HG02798 (cell line): ENCODE data around the gene CDC42EP5.
A peak's percentile ranks its signal among the peaks of the same experiment; 100 is the strongest.
"Not testable (repeated sequence)": the region's sequence is repeated elsewhere in the genome, so short reads cannot be mapped to it uniquely, and the experiment has no call there.

Experiments used
- ATAC-seq: cut with Tn5 transposase; IDR thresholded peaks from one replicate; pipeline ENCODE4 v1.9.1; 2021; ENCODE audit warnings: mild to moderate bottlenecking; ENCODE audit not compliant: unreplicated experiment, poor library complexity

Gene CDC42EP5

GRCh38 chr19:54451331-54451871 is 21.7 kb downstream of the CDC42EP5 start:
- no peak for ATAC-seq

DNA sequence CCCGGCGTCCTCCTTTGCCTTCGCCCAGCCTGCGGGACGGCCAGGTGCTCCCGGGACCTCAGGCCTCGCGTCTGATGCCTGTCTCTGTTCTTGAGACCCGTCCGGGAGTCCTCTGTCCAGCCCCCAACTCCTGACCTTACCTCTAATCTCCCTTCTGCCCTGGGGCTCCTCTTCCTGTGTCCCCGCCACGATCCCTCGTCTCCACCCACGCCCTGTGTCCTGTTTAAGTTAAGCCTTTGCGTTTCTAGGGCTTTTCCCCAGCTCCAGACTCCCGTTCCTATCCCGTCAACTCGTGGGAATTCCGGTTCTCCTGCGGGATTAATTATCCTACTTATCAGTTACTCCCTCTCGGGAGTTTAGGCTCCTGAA is 23.4 kb downstream of the CDC42EP5 start:
- ATAC-seq = no peak

GRCh38 chr19:54448774-54449700 is 24.1 kb downstream of the CDC42EP5 start, which contains the start of gene LENG8:
Gene LENG8, plus strand, starts transcription at chr19:54449199. Its CDS starts 2,146 bp downstream, at chr19:54451345.
- peak; percentile 90 for ATAC-seq

DNA sequence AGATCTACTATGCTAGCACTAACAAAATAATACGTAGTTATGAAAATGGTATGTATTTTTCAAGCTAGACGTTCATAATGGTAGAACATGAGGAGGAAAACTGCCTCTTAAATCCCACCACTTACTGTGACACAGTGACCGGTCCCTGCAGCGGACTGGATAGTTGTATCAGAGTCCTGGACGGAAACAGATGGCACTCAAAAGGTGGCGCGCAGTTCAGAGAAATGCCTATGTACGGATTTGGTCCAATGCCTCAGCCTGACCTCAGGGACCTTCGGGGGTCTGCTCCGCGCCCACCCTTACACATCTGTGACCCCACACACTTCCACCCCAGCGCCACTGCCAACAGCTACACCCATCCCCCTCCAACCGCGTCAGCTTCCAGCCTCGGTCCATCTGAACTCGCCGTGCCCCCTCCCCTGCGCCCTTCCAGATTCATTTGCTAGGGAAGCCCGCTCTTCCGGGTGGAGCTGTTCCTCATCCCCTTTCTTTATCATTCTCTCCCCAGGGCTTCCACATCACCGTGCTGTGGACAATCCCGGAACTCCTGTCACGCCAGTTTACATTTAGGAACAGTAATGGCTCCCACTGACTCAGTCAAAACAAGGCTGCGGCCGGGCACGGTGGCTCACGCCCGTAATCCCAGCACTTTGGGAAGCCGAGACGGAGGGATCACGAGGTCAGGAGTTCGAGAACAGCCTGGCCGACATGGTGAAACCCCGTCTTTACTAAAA is 24.9 kb downstream of the CDC42EP5 start:
- ATAC-seq = no peak

GRCh38 chr19:54446349-54446748 is 26.7 kb downstream of the CDC42EP5 start:
- ATAC-seq = not testable (repeated sequence)

GRCh38 chr19:54444737-54445136 is 28.4 kb downstream of the CDC42EP5 start:
- ATAC-seq = no peak

- no peak for ATAC-seq
Observed at GRCh38 chr19:54440641-54441040, 32.5 kb downstream of the CDC42EP5 start.

DNA sequence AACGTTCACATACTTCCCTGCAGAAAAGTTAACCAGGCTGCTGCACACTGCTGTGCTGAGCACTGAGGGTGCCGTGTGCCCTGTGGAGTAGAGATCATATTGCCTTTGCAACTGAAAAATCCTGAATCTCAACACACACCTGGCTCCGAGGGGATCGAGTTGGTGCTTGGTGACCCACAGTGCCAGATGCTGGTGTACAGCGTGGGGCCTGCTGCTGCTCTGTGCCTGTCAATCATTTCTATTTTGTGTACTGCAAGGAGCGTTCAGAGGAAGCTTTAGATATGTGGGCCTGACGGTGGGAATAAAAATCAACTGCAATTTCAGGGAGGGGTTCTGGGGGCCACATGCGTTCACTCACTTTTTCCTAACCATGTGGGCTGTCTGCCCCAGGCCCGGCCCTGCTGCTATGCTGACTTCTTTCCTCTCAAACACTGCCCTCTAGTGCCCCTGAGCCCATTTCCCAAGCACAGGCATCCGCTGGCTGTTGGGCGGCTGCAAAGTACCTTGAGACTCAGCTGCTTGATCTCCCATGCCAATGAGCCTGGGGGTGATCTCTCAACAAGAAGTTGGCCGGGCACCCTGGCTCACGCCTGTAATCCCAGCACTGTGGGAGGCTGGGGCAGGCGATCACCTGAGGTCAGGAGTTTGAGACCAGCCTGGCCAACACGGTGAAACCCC is 33.8 kb downstream of the CDC42EP5 start:
- no peak for ATAC-seq

- ATAC-seq = no peak
Observed at GRCh38 chr19:54436628-54437252, 36.4 kb downstream of the CDC42EP5 start.

GRCh38 chr19:54436031-54436523 is 37.0 kb downstream of the CDC42EP5 start:
- ATAC-seq = no peak

- ATAC-seq = no peak
Observed at GRCh38 chr19:54435551-54436016, 37.5 kb downstream of the CDC42EP5 start.

- ATAC-seq = no peak
Observed at GRCh38 chr19:54434873-54435214, 38.3 kb downstream of the CDC42EP5 start.

- no peak for ATAC-seq
Observed at GRCh38 chr19:54434112-54434872, 38.8 kb downstream of the CDC42EP5 start.

- ATAC-seq = no peak
Observed at GRCh38 chr19:54433697-54434096, 39.4 kb downstream of the CDC42EP5 start.

GRCh38 chr19:54432144-54432738 is 40.9 kb downstream of the CDC42EP5 start:
- ATAC-seq = no peak

DNA sequence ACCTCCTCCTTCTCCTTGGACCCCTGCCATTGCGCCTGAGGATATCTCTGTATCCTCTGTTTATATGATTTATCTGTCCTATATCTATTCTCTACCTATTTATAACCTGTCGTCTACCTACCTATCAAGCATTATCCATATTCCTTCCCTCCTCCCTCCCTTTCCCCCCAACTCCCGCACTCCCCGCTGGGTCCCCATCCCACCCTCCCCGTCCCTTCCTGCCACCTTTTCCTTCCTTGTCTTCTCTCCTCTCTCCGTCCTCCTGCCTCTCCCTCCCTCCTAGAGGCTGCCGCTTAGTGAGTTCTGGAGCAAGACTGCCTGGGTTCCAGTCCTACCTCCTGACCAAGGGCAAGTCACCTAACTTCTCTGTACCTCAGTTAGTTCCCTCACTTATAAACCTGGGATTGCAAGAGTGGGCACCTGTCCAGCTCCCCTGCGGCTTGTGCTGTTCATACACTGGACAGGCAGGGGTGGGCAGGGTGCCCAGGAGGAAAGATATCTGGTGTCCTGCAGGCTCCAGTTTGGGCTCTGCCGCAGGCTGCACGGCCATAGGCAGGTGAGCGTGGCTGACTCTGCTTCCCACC is 41.7 kb downstream of the CDC42EP5 start:
- no peak for ATAC-seq

- no peak for ATAC-seq
Observed at GRCh38 chr19:54430306-54431254, 42.5 kb downstream of the CDC42EP5 start.
